HCT116 (cell line): ENCODE measurements around the gene KLK6.

Experiments
- CEBPB ChIP-seq: IDR thresholded peaks from 2 replicates; pipeline ENCODE4 v1.6.1; 2012; ENCODE audit warnings: low read depth
- EGR1 ChIP-seq: IDR thresholded peaks from 2 replicates; pipeline ENCODE4 v1.6.1; 2012; ENCODE audit warnings: low read depth
- EZH2 ChIP-seq: fragments of 200-600 bp; sonication (generic); IDR thresholded peaks from 2 replicates; pipeline ENCODE4 v1.6.1; 2017; ENCODE audit warnings: antibody characterized with exemption, mixed run types
- EZH2phosphoT487 ChIP-seq: fragments of 200-600 bp; IDR thresholded peaks from 2 replicates; pipeline ENCODE4 v1.6.1; 2018; ENCODE audit warnings: antibody characterized with exemption, borderline replicate concordance
- JUND ChIP-seq: IDR thresholded peaks from 2 replicates; pipeline ENCODE4 v1.6.1; 2012
- SP1 ChIP-seq: IDR thresholded peaks from 2 replicates; pipeline ENCODE4 v1.6.1; 2012; ENCODE audit warnings: low read depth
- ZNF274 ChIP-seq: fragments of 200-500 bp; sonication (Bioruptor generic); IDR thresholded peaks from 2 replicates; pipeline ENCODE4 v1.6.1; 2014; ENCODE audit warnings: mild to moderate bottlenecking, low read depth, low read length, inconsistent platforms
- TF ChIP-seq, protein P1 (sequence below), 3 experiments: fragments of 200-600 bp in 1 of 3; sonication (generic) in 1 of 3; IDR thresholded peaks in 2 of 3; conservative IDR thresholded peaks in 1 of 3; 2 replicates each; pipeline ENCODE4 v1.5.1; 2012 to 2017; ENCODE audit warnings: low read depth in 2 of 3, low read length in 2 of 3, antibody characterized with exemption in 1 of 3, borderline replicate concordance in 1 of 3, control low read depth in 1 of 3, mild to moderate bottlenecking in 1 of 3, mixed read lengths in 1 of 3, mixed run types in 1 of 3, moderate library complexity in 1 of 3; ENCODE audit not compliant: insufficient read depth in 1 of 3
- TF ChIP-seq, protein P2 (sequence below): IDR thresholded peaks from 2 replicates; pipeline ENCODE4 v1.6.1; 2012
- TF ChIP-seq, protein P3 (sequence below): IDR thresholded peaks from 2 replicates; pipeline ENCODE4 v1.6.1; 2012; ENCODE audit warnings: low read depth

DNA sequence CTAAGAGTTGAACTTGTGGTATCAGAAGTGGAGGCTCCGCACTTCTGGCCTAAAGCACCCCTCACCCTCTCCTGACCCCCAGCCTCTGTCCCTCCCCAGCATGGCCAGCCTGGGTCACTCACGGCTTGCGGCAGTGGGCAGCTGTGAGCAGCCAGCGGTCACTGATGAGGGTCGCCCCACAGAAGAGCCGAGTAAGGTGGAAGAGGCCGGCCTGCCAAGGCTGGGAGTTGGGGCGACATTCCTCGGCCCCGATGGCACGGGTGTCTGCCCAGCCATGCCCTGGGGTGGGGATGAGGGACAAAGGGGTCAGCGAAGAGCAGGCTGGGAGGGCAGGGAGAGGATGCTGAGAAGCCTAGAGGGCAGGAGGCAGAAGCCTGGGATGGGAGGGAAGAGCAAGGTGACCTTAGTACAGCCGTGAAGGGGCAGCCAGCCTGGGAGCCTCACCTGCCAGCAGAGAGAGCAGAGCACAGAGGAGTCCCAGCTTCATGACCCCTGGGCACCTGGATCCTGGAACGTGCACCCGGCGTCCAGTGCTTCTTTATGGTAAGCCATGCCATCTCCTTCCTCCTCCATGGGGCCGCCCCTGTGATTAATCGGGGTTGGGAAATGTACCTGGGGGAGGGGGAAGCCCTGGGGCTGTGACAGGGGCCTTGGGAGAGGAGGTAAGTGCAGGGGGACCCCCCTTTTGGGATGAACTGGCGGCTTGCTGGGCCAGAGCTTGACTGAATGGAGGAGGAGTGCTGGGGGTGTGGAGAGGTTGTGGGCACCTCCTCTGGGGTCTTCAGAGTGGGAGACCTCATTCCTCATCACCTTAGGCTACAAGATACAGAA, 39.9 kb upstream of the KLK6 start:
- TF ChIP-seq, protein P1, sequence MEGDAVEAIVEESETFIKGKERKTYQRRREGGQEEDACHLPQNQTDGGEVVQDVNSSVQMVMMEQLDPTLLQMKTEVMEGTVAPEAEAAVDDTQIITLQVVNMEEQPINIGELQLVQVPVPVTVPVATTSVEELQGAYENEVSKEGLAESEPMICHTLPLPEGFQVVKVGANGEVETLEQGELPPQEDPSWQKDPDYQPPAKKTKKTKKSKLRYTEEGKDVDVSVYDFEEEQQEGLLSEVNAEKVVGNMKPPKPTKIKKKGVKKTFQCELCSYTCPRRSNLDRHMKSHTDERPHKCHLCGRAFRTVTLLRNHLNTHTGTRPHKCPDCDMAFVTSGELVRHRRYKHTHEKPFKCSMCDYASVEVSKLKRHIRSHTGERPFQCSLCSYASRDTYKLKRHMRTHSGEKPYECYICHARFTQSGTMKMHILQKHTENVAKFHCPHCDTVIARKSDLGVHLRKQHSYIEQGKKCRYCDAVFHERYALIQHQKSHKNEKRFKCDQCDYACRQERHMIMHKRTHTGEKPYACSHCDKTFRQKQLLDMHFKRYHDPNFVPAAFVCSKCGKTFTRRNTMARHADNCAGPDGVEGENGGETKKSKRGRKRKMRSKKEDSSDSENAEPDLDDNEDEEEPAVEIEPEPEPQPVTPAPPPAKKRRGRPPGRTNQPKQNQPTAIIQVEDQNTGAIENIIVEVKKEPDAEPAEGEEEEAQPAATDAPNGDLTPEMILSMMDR (IDR thresholded peaks at IDR 0.05 in 2 of 3, conservative IDR thresholded peaks at IDR 0.05 in 1 of 3; ENCODE audit: borderline replicate concordance in 1 of 3, insufficient read depth in 1 of 3, low read depth in 2 of 3, low read length in 2 of 3) = no peak
- TF ChIP-seq, protein P2, sequence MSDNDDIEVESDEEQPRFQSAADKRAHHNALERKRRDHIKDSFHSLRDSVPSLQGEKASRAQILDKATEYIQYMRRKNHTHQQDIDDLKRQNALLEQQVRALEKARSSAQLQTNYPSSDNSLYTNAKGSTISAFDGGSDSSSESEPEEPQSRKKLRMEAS = no peak
- TF ChIP-seq, protein P3, sequence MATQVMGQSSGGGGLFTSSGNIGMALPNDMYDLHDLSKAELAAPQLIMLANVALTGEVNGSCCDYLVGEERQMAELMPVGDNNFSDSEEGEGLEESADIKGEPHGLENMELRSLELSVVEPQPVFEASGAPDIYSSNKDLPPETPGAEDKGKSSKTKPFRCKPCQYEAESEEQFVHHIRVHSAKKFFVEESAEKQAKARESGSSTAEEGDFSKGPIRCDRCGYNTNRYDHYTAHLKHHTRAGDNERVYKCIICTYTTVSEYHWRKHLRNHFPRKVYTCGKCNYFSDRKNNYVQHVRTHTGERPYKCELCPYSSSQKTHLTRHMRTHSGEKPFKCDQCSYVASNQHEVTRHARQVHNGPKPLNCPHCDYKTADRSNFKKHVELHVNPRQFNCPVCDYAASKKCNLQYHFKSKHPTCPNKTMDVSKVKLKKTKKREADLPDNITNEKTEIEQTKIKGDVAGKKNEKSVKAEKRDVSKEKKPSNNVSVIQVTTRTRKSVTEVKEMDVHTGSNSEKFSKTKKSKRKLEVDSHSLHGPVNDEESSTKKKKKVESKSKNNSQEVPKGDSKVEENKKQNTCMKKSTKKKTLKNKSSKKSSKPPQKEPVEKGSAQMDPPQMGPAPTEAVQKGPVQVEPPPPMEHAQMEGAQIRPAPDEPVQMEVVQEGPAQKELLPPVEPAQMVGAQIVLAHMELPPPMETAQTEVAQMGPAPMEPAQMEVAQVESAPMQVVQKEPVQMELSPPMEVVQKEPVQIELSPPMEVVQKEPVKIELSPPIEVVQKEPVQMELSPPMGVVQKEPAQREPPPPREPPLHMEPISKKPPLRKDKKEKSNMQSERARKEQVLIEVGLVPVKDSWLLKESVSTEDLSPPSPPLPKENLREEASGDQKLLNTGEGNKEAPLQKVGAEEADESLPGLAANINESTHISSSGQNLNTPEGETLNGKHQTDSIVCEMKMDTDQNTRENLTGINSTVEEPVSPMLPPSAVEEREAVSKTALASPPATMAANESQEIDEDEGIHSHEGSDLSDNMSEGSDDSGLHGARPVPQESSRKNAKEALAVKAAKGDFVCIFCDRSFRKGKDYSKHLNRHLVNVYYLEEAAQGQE = no peak
- TF ChIP-seq JUND (no peak), ZNF274 (no peak), SP1 (no peak), CEBPB (no peak), EGR1 (no peak), EZH2phosphoT487 (no peak), EZH2 (no peak)
